Astrocyte (in vitro differentiated cells and primary cell): ENCODE results near the gene ZHX3.

Source experiments
- EZH2 ChIP-seq: IDR thresholded peaks from 2 replicates; pipeline ENCODE4 v1.6.1; 2012; ENCODE audit warnings: mild to moderate bottlenecking, low read length, inconsistent platforms; ENCODE audit not compliant: insufficient read depth
- TF ChIP-seq, protein P1 (sequence below): IDR thresholded peaks from 2 replicates; pipeline ENCODE4 v1.5.1; 2011; ENCODE audit warnings: low read depth, mild to moderate bottlenecking, inconsistent platforms, low read length, moderate library complexity; ENCODE audit not compliant: insufficient read depth

DNA sequence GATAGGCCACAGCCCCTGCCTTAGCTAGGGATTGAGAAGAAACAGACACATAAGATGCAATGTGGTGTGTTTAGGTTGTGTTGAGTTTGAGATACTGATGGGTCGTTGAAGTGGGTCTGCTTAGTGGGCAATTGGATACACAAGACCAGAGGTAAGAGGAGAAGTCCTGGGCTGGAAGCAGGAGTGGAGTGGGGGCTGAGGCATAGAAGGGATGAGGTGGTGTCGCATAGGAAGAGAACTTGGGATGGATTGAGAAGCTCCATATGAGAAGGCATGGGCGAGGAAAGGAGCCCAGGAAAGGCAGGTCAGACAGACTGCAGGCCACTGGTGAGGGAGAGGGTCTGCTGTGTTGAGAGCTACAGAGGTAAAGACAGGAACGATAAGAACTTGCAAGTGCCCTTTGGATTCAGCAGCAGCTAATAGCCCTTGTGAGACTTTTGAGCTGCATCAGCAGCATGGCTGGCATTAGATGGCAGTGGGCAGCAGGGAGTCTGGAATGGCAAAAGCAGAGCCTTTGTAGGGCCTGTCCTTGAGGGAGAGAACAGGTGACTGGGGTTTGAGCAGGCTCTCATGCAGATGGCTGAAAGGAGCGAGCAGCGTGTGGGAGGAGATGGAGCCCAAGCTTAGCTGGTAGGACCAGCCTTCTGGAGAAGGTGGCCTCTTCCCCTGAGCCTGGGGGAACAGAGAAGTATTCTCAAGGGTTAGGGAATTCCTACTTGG lies 147.0 kb downstream of the ZHX3 start:
- TF ChIP-seq, protein P1, sequence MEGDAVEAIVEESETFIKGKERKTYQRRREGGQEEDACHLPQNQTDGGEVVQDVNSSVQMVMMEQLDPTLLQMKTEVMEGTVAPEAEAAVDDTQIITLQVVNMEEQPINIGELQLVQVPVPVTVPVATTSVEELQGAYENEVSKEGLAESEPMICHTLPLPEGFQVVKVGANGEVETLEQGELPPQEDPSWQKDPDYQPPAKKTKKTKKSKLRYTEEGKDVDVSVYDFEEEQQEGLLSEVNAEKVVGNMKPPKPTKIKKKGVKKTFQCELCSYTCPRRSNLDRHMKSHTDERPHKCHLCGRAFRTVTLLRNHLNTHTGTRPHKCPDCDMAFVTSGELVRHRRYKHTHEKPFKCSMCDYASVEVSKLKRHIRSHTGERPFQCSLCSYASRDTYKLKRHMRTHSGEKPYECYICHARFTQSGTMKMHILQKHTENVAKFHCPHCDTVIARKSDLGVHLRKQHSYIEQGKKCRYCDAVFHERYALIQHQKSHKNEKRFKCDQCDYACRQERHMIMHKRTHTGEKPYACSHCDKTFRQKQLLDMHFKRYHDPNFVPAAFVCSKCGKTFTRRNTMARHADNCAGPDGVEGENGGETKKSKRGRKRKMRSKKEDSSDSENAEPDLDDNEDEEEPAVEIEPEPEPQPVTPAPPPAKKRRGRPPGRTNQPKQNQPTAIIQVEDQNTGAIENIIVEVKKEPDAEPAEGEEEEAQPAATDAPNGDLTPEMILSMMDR, result no peak
- no peak for TF ChIP-seq EZH2
